HG03139 (cell line): Measurements from ENCODE around the gene GRID2IP.
A peak's percentile ranks its signal among the peaks of the same experiment; 100 is the strongest.
"Not testable (repeated sequence)": the region's sequence is repeated elsewhere in the genome, so short reads cannot be mapped to it uniquely, and the experiment has no call there.

ENCODE experiments used
- ATAC-seq: cut with Tn5 transposase; IDR thresholded peaks from one replicate; pipeline ENCODE4 v1.9.1; 2021; ENCODE audit not compliant: unreplicated experiment

GRID2IP gene

DNA sequence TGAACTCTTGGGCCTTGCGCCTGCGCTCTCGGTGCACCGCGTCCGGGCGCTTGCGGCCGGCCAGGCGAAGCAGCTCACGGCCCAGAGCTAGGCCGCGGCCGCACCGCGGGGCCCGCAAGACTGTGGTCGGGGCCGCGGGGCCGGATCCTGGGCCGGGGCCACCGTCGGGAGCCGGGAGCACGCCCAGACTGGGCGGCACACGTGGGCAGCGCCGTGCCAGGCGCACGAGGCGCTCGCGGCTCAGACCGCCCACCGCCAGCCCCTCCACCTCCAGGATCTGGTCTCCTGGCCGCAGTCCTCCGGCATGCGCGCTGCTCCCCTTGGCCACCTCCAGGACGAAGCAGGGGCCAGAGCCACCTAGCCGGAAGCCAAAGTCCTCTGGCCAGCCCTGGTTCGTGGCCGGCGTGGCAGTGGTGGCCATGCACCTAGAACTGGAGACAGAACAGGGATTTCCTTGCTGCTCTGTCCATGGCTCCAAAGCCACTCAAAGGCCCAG lies at the start of gene GRID2IP:
TSS of gene GRID2IP (minus strand) at position 446 of the 496 bp plus-strand sequence. CDS start at position 421, 25 bp downstream.
- no peak for ATAC-seq

DNA sequence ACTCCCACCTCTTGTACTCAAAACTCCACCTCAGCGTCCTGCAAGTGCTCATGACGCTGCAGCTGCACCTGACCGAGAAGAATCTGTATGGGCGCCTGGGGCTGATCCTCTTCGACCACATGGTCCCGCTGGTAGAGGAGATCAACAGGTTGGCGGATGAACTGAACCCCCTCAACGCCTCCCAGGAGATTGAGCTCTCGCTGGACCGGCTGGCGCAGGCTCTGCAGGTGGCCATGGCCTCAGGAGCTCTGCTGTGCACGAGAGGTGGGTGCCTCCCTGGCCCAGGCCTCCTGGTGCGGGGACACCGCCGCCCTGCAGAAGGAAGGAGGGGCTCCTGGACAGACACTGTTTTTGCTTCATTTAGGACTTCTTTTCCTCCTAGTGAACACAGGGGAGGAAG lies 48.8 kb upstream of the GRID2IP start:
- no peak for ATAC-seq

DNA sequence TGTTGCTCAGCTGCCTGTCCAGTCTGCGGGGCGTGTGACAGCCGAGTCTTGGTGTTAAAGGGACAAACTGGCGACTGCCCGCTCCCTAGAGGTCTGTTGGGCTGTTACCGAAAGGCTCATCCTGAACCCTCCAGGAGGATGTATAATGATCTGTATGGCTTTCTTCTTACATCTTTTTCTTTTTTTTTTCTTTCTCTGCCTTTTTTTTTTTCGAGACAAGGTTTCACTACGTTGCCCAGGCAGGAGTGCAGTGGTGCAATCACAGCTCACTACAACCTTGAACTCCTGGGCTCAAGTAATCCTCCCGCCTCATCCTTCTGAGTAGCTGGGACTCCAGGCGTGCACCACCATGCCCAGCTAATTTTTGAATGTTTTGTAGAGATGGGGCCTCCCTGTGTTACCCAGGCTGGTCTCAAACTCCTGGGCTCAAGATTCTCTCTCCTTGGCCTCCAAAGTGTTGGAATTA lies 39.4 kb upstream of the GRID2IP start:
- ATAC-seq = peak; percentile 21

DNA sequence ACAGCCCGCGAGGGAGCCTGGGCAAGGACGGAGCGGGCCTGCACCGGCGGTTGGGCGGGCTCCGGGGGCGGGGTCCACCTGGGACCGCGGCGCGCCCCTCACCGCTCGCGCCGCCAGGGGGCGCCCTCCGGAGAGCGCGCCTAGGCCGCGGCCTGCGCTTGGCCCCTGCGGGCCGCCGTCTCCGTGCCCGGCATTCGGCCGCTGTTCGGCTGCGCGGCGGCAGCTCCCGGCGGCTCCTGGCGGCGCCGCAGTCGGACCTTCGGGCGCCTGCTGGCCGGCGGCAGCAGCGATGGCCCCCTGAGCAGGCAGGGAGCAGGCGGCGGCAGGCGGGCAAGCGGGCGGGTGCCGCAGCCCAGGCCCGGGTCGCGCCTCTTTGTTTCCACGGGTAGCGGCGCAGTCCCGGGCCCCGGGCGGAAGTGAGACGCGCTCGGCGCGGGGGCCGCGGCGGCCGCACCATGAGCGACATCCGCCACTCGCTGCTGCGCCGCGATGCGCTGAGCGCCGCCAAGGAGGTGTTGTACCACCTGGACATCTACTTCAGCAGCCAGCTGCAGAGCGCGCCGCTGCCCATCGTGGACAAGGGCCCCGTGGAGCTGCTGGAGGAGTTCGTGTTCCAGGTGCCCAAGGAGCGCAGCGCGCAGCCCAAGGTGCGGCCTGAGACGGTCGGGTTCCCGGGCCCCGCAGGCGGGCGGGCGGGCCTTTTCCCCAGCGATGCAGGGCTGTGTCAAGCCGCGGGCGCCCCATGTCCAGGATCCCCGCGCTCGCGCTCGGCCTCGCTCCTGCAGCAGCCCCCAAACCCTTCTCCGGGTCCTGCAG lies 38.8 kb upstream of the GRID2IP start, which contains the start of gene INTS15:
TSS of gene INTS15 (plus strand) at position 193 of the 816 bp plus-strand sequence. CDS start at position 456, 263 bp downstream.
- peak; percentile 85 for ATAC-seq

DNA sequence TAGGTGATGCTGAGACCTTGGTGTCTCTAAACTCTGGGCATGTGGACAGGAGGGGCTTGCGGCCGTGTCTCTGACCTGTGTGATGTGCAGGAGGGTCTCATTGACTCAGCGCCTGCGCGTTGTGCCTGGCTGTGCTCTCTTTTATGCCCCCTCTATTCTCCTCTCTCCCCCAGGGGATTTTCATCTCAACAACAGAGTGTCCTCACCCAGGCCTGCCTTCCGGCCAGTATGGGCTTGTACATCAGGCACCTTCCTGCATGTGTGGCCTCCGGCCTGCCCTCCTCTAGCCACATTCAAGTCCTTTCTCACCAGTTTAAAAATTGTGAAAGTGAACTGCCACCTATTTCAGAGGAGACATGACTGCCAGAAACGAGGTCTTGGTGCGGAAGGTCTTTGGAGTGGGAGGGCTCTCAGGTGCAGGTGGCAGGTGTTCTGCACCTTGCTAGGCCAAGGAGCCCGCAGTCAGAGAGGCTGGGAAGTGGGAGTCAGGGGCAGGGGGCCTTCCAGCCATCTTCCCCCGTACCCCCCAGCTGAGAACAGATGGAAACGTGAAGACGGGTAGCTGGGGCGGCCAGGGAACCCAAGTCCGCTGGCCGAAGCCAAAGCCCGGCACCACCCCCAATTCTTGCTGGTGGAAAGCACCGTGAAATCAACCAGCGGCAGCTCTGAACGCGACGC lies 38.0 kb upstream of the GRID2IP start:
- no peak for ATAC-seq

DNA sequence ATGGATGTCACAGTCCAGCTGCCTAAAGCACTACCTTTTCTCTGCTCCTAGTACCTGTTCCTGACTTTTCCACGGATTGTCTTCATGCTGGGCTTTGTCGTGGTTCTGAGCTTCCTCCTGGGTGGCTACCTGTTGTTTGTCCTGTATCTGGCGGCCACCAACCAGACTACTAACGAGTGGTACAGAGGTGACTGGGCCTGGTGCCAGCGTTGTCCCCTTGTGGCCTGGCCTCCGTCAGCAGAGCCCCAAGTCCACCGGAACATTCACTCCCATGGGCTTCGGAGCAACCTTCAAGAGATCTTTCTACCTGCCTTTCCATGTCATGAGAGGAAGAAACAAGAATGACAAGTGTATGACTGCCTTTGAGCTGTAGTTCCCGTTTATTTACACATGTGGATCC lies 37.3 kb upstream of the GRID2IP start:
- no peak for ATAC-seq

DNA sequence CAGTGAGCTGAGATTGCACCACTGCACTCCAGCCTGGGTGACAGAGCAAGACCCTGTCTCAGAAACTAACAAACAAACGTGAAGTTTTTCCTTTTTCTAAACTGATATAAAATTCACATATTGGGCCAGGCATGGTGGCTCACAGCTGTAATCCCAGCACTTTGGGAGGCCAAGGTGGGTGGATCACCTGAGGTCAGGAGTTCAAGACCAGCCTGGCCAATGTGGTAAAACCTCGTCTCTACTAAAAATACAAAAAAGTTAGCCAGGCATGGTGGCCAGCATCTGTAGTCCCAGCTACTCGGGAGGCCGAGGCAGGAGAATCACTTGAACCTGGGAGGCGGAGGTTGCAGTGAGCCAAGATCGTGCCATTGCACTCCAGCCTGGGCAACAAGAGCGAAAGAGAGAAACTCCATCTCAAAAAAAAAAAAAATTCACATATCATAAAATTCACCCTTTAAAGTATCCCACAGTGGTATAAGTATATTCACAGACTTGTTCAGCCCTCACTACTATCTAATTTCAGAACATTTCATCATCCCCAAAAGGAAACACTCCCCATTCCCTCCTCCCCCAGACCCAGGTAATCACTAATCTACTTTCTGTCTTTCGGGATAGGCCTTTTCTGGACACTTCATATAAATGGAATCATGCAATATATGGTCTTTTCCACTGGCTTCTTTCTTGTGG lies 34.6 kb upstream of the GRID2IP start:
- ATAC-seq = not testable (repeated sequence)

DNA sequence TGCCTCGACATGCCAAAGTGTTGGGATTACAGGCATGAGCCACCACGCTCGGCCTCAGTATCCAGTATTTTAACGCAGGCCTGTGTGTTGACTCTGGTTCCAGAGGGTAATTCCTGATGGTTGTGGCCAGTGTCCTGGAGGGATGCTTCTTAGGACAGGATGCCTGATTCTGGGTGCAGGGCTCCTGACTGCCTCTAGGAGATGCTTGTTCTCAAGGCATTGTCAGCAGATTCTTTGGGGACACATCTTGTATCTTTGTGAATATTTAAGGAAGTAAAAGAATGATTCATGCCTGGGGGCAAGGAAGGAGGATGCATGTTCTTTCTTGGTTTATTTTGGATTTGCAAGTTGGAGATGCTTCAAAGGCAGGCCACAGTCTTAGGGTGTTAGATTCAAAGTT lies 28.2 kb upstream of the GRID2IP start:
- no peak for ATAC-seq

DNA sequence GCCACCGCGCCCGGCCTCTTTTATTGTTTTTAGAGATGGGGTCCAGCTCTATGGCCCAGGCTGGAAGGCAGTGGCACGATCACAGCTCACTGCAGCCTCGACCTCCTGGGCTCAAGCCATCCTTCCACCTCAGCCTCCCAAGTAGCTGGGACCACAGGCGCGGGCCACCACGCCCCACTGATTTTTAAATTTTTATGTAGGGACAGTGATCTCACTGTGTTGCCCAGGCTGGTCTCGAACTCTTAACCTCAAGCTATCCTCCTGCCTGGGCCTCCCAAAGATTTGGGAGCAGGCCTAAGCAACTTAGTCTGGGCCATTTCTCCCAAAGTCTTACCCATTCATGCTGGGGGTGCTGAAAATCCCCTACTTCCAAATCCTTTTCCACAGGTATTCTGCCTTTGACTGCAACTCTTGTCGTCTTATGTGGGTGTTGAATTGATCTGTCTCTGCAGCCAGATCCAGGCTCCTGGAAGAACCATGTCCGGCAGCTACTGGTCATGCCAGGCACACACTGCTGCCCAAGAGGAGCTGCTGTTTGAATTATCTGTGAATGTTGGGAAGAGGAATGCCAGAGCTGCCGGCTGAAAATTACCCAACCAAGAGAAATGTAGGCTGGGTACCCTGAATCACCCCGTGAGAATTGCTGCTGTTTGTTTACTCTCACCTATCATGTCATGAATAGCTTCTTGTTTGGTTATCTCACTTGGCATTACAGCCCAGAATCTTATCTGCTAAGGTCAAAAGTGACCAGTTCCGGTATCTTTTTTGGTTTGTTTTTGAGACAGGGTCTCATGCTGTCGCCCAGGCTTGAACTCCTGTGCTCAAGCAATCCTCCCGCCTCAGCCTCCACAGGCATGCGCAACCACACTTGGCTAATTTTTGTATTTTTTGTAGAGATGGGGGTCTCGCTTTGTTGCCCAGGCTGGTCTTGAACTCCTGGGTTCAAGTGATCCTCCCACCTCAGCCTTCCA lies 27.1 kb upstream of the GRID2IP start:
- no peak for ATAC-seq

DNA sequence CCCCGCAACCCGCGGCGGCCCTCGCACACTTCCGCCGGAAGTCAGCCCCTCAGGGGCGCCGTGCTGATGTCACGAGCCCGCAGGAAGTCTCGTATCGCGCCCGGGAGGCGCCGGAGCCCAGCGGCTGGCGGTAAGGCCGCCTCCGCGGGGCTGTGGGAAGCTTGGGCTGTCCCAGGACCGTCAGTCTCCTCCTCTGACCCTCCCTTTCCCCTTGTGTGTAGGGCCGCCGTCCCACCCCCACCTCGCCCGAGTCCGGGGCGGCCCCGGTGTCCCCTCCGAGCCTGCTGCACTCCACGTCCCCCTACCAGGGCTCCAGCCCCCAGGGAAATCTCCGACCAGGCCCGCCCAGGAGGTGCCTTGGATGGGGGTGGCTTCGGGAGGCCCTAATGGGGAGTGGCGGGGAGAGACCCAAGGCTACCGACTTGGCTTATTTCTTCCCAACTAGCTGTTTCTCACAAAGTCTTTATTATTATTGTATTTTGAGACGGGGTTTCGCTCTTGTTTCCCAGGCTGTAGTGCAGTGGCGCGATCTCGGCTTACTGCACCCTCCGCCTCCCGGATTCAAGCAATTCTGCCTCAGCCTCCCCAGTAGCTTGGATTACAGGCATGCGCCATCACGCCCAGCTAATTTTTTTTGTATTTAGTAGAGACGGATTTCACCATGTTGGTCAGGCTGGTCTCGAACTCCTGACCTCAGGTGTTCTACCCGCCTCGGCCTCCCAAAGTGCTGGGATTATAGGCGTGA lies 26.3 kb upstream of the GRID2IP start, which contains the start of gene ZDHHC4:
TSS of gene ZDHHC4 (plus strand) at position 86 of the 745 bp plus-strand sequence. CDS start 3,108 bp downstream, outside the sequence.
- peak; percentile 99 for ATAC-seq

DNA sequence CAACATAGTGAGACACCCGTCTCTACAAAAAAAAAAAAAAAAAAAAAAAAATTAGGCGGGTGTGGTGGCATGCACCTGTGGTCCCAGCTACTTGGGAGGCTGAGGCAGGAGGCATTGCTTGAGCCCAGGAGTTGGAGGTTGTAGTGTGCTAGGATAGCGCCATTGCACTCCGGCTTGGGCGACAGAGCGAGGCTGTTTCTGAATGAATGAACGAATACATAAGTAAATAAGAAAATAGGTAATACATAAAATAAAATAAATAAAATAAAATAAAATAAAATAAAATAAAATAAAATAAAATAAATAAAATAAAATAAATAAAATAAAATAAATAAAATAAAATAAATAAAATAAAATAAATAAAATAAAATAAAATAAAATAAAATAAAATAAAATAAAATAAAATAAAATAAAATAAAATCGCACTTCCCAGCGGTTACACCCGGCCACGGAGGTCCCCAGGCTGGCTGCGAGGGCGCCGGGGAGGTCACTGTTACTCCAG lies 25.7 kb upstream of the GRID2IP start:
- ATAC-seq = not testable (repeated sequence)

DNA sequence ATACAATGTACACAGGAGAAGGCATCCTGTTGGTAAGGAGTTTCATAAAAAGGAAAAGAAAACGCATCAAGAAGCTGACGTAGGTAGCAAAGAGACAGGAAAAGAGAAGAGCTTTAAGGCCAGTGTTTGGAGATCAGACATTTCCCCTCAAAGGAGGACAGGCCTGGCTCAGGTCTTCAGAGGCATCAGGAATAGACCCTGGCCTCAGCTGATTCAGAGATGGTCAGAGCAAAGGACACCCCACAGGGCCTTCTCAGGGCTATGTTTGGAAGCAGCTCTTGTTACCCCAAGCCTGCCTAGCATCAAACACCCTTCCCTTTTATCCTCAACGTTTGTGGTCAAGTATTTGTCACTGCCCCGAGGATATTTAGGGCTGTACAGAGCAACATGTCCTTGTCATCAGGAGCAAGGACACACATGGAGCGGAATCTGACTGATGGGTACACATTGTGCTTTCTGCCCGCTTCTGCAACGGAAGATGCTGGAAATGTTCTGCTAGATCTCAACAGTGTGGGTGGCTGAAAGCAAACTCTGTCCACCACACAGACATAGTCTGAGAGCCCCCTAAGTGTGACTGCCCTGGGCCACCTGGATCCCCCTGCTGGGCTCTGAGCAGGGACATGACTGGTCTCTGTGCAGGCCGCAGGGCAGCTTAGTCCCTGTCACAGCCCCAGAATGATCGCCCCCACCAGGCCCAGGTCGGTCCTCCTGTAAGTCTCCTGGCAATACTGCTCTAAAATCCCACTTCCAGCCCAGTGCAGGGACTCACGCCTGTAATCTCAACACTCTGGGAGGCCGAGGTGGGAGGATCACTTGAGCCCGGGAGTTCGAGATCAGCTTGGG lies 25.0 kb upstream of the GRID2IP start:
- no peak for ATAC-seq

DNA sequence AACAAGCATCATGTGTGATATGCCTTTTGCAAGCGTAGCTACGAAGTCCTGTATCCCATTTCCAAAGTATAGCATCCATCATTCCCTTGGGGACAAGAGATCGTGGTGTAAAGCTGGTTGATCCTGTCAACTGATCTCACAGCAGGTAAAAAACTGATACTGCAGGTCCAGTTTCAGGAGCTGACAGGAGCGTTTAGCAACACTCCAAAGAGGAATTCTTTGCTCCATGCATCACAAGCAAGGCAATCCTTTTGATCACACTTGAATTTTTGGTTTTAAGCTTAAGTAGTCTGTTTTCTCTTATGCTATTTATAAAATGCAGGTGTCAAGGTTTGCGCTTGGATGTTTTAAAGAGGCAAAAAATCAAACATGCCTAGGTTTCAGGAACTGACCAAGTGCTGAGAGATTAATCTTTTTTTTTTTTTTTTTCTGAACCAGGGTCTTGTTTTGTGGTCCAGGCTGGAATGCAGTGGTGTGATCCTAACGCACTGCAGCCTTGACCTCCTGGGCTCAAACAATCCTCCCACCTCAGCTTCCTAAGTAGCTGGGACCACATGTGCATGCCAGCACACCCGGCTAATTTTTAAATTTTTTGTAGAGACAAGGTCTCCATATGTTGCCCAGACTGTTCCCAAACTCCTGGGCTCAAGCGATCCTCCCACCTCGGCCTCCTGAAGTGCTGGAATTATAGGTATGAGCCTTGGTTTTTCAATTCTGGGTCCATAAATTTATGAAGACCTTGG lies 24.2 kb upstream of the GRID2IP start:
- ATAC-seq = no peak

DNA sequence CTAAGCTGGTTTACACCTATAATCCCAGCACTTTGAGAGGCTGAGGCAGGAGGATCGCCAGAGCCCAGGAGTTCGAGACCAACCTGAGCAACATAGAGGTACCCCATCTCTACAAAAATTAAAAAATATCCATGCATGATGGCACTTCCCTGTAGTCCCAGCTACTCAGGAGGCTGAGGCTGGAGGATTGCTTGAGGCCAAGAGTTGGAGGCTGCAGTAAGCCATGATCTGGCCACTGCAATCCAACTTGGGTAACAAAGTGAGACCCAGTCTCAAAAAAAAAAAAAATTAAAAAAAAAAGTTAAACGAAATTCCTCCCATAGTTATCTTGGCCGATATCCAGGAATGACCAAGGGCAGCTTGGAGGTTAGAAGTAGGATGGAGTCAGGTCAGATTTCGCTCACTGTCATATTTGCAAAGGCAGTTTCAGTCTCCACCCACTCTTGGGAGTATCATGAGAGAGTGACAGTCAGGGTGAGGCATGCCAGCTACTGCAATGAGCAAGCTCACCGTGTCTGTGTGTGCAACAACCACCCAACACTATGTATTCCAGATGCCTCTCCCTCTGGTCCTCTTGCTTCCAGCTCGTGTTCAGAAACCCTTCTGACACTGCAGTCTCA lies 20.0 kb upstream of the GRID2IP start:
- ATAC-seq = no peak

DNA sequence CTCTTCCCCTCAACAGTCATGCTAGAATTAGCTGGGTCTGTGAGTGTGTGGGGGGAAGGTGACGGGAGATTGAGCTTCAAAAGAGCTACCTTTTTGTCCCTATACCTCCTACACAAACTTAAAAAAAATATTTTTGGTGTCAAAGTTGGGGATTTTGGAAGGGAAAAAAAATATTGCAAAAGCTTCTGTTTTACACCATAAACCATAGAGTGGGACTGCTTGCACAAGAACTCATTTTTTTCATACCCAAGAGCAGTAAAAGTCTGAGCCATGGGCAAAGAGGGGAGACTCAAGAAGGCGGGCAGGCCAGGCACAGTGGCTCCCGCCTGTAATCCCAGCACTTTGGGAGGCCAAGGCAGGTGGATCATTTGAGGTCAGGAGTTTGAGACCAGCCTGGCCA lies 16.6 kb upstream of the GRID2IP start:
- no peak for ATAC-seq

DNA sequence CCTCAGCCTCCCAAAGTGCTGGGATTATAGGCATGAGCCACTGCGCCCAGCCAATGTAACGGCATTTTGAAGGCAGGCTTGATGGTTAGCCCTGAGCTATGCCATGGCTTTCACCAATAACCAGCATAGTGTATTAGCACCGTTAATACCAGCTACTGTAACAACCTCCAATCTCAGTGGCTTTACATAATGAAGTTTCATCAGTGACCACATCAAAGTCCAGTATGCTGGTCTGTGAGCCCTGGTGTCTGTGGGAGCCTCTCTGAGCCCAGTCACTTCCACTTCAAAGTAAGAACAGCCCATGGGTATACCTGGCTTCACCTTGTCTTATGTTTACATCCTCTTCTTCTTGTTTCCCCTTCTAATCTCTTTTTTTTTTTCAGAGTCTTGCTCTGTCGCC lies 14.4 kb upstream of the GRID2IP start:
- no peak for ATAC-seq
